Parathyroid adenoma (tissue), 2 donors: ENCODE data around the gene ACIN1.

ENCODE experiments used
- H2AFZ ChIP-seq: fragments of 300-600 bp; sonication (generic); one replicate; pipeline ENCODE4 v1.7.0; 2017; ENCODE audit warnings: antibody characterized with exemption, mild to moderate bottlenecking
- H3K27ac ChIP-seq: fragments of 300-600 bp; sonication (generic); one replicate; pipeline ENCODE4 v1.7.0; 2017
- H3K27me3 ChIP-seq: fragments of 300-600 bp; sonication (generic); one replicate; pipeline ENCODE4 v1.7.0; 2017; ENCODE audit warnings: low read length; ENCODE audit not compliant: control insufficient read depth, insufficient read depth
- H3K36me3 ChIP-seq: fragments of 300-600 bp; sonication (generic); one replicate; pipeline ENCODE4 v1.7.0; 2017; ENCODE audit warnings: low read length; ENCODE audit not compliant: control insufficient read depth, insufficient read depth
- H3K4me1 ChIP-seq: fragments of 300-600 bp; sonication (generic); one replicate; pipeline ENCODE4 v1.7.0; 2017; ENCODE audit warnings: control low read depth
- H3K4me2 ChIP-seq: fragments of 300-600 bp; sonication (generic); one replicate; pipeline ENCODE4 v1.7.0; 2017; ENCODE audit warnings: low read length
- H3K4me3 ChIP-seq: fragments of 300-600 bp; sonication (generic); one replicate; pipeline ENCODE4 v1.7.0; 2017; ENCODE audit warnings: low read depth, low read length
- H3K79me2 ChIP-seq: fragments of 300-600 bp; sonication (generic); one replicate; pipeline ENCODE4 v1.7.0; 2017; ENCODE audit warnings: control low read depth
- H3K9ac ChIP-seq: fragments of 300-600 bp; sonication (generic); one replicate; pipeline ENCODE4 v1.7.0; 2017; ENCODE audit warnings: mild to moderate bottlenecking
- H3K9me3 ChIP-seq: fragments of 300-600 bp; sonication (generic); one replicate; pipeline ENCODE4 v1.7.0; 2017; ENCODE audit warnings: low read length; ENCODE audit not compliant: control insufficient read depth
- CTCF ChIP-seq: fragments of 300-600 bp; sonication (generic); IDR thresholded peaks from one replicate; pipeline ENCODE4 v1.7.0; 2017; ENCODE audit warnings: antibody characterized with exemption, mild to moderate bottlenecking
- donor health status: primary hyperparathyroidism.

Gene ACIN1

GRCh38 chr14:23140371-23140770 lies 45.4 kb upstream of the ACIN1 start:
- TF ChIP-seq CTCF = no peak
- no peaks in the 10 kb centered on the region for H3K9me3 ChIP-seq

GRCh38 chr14:23139874-23140273 lies 44.9 kb upstream of the ACIN1 start:
- Histone ChIP-seq H3K4me1 (peaks cover 26% of the 10 kb centered on the region), H2AFZ (no peak overlapping the region), H3K36me3 (no peaks in the 10 kb centered on the region), H3K79me2 (peaks cover 11% of the 10 kb centered on the region), H3K9me3 (no peaks in the 10 kb centered on the region), H3K9ac (no peak overlapping the region), H3K4me3 (no peak overlapping the region), H3K4me2 (no peak overlapping the region), H3K27me3 (no peaks in the 10 kb centered on the region), H3K27ac (no peak overlapping the region)
- no peak for TF ChIP-seq CTCF

More at GRCh38 chr14:23140371-23140770, 45.4 kb upstream of the ACIN1 start:
- Histone ChIP-seq H3K4me1 (peaks cover 26% of the 10 kb centered on the region), H3K9ac (no peak overlapping the region), H2AFZ (no peak overlapping the region), H3K36me3 (no peaks in the 10 kb centered on the region), H3K27ac (peak overlapping the region; percentile 40), H3K27me3 (no peaks in the 10 kb centered on the region), H3K4me2 (no peak overlapping the region), H3K4me3 (no peak overlapping the region), H3K79me2 (peaks cover 11% of the 10 kb centered on the region)

- Histone ChIP-seq H3K27ac (peak overlapping the region; percentile 60), H3K4me1 (peaks cover 26% of the 10 kb centered on the region), H3K36me3 (no peaks in the 10 kb centered on the region)
Observed at GRCh38 chr14:23137813-23138535, 43.0 kb upstream of the ACIN1 start.

DNA sequence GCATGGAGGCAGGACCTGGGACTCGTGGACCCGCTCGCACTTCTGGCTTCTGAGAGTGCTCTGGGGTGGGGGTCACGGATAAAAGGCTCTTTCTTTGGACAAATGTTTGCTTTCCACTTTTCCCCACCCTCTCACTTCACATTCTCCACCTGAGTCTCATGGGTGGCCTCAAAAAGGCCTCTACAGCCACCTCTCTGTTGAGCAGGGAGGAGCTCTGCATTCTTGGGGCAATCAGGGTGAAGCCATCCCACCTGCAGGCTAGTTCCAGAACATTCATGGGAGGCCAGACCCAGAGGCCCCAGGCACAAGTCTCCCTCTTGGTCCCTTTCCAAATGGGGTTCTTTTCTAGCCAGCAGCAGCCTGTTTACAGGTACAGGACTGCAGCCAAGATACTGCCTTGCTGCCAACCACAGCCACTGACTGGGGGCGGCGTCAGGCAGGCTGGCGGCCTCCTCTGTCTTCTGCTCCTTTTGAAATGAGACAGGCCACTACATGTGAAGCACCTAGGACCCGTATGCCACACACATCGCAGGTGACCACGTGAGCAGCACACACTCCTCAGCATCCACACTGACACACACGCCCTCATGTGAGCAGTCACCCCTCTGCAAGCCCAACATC lies 42.4 kb upstream of the ACIN1 start:
- peaks cover 11% of the 10 kb centered on the region for H3K79me2 ChIP-seq
- H3K4me3 ChIP-seq = no peak overlapping the region
- no peak overlapping the region for H3K9ac ChIP-seq
- no peaks in the 10 kb centered on the region for H3K9me3 ChIP-seq
- no peaks in the 10 kb centered on the region for H3K36me3 ChIP-seq
- no peak overlapping the region for H2AFZ ChIP-seq
- no peak for TF ChIP-seq CTCF
- H3K4me2 ChIP-seq = no peak overlapping the region
- no peaks in the 10 kb centered on the region for H3K27me3 ChIP-seq
- H3K4me1 ChIP-seq = peaks cover 21% of the 10 kb centered on the region
- H3K27ac ChIP-seq = peak overlapping the region; percentile 60

More at GRCh38 chr14:23137813-23138535, 43.0 kb upstream of the ACIN1 start:
- Histone ChIP-seq H3K27me3 (no peaks in the 10 kb centered on the region), H3K9ac (no peak overlapping the region), H3K4me3 (no peak overlapping the region), H3K4me2 (no peak overlapping the region), H3K79me2 (peaks cover 11% of the 10 kb centered on the region), H3K9me3 (no peaks in the 10 kb centered on the region), H2AFZ (no peak overlapping the region)
- TF ChIP-seq CTCF = no peak
